ENCODE data around the gene DNMT3A. TPM values are rescaled to one million over a fixed set of nuclear protein-coding genes. Genes with fewer than 3 reads are reported as not detected.
"Not testable (repeated sequence)": the region's sequence is repeated elsewhere in the genome, so short reads cannot be mapped to it uniquely, and the experiment has no call there.

The DNMT3A gene
- total RNA-seq, 1 donor from 2014 or later = 43.8 TPM

- no peak for DNase-seq (ENCODE audit: low read depth in 2 of 2)
These were observed 54.8 kb downstream of the DNMT3A start for GRCh38 chr2:25286723-25287483.

- peak; percentile 56 to 79 for DNase-seq (ENCODE audit: low read depth in 2 of 2)
These were observed 55.7 kb downstream of the DNMT3A start for GRCh38 chr2:25286025-25286400.

DNA sequence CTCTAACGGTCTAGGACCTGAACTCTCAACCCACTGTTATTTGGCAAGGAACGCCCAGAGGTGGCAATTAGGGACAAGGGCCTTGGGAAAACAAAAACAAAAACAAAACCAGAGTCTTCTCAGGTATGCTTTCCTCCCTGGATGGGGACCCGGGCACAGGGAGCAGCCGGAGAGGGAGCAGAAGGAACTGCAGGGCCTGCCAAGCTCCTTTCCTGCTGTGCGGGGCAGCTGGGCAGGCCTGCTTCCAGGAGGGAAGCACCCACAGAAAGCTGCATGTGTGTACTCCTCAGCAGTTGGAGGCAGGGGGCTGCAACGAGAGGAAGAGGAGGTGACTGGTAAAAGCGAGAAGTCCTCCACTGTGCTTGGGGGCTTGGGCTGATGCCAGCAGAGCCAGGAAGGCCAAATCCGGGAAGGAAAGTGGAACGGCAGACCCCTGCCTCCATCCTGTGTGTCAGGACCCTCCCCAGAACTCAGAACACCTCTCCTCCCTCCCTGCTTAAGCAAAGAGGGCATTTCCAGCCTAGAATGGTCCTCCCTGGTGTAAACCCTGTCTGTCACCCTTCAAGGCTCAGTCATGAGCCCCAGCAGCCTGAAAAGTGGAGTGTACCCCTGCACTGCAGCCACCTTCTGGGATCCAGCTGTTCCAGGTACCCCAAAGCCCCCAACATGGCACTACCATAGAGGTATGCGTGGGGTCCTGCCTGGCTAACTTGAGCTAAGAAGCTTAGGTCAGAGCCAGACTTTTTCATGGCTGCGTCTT, 56.3 kb downstream of the DNMT3A start:
- no peak for DNase-seq (ENCODE audit: low read depth in 2 of 2)

GRCh38 chr2:25284756-25285155, 57.0 kb downstream of the DNMT3A start:
- DNase-seq (ENCODE audit: low read depth in 2 of 2) = no peak

GRCh38 chr2:25283921-25284320, 57.8 kb downstream of the DNMT3A start:
- DNase-seq (ENCODE audit: low read depth in 2 of 2) = no peak

DNA sequence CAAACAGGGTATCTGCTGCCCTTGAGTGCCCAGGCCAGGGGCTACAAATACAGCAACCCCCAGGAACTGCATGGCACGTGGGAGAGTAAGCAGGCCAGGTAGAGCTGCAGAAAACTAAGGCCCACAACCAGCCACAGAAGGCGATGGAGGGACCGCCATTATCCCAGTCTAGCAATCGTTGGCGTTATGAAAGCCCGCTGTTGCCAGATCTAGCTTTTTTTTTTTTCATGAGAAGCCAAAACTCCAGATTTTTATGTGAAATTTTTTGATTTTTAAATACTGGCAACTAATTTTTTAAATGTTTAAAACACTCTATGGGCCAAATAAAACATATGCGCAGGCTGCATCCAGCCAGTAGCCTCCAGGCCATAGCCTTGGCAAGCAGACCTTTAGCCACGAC, 59.8 kb downstream of the DNMT3A start:
- no peak for DNase-seq (ENCODE audit: low read depth in 2 of 2)

DNA sequence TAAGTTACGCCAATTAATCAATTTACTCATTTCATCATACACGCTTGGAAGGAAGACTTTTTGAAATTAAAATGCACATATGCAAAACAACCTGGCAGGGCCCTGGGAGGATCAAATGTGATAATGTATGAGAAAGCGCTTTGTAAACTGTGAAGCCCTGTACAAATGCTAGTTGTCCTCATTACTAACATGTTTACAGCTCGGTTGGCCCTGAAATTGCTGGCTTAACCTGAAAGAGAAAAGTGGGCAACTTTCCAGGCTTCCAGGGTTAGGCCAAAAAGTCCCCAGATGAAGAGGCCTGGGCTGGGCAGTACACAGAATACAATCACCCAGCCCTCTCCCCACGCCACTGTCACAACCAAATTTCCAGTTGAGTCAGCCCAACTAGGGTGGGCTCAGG, 60.2 kb downstream of the DNMT3A start:
- DNase-seq (ENCODE audit: low read depth in 2 of 2) = peak in 1 of 2 donors; percentile 60

GRCh38 chr2:25280051-25280687, 61.6 kb downstream of the DNMT3A start:
- no peak for DNase-seq (ENCODE audit: low read depth in 2 of 2)

- DNase-seq (ENCODE audit: low read depth in 2 of 2) = peak; percentile 18 to 56
These were observed 62.6 kb downstream of the DNMT3A start for GRCh38 chr2:25279091-25279651.

GRCh38 chr2:25276569-25277465, 64.9 kb downstream of the DNMT3A start:
- DNase-seq (ENCODE audit: low read depth in 2 of 2) = peak; percentile 47 to 82

- DNase-seq (ENCODE audit: low read depth in 2 of 2) = no peak
These were observed 66.2 kb downstream of the DNMT3A start for GRCh38 chr2:25275575-25275965.

- DNase-seq (ENCODE audit: low read depth in 2 of 2) = no peak
These were observed 66.7 kb downstream of the DNMT3A start for GRCh38 chr2:25274868-25275574.

GRCh38 chr2:25273985-25274535, 67.7 kb downstream of the DNMT3A start:
- DNase-seq (ENCODE audit: low read depth in 2 of 2) = no peak

DNA sequence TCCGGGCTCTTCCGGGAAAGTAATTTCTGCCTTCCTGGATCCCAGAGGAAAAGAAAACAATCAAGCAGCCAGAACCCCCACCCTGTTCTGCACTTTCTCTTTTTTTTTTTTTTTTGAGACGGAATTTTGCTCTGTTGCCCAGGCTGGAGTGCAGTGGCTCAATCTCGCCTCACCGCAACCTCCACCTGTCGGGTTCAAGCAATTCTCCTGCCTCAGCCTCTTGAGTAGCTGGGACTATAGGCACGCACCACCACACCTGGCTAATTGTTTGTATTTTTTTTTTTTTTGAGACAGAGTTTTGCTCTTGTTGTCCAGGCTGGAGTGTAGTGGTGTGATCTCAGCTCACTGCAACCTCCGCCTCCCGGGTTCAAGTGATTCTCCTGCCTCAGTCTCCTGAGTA, 69.0 kb downstream of the DNMT3A start:
- not testable (repeated sequence) for DNase-seq (ENCODE audit: low read depth in 2 of 2)

GRCh38 chr2:25270061-25270460, 71.7 kb downstream of the DNMT3A start:
- DNase-seq (ENCODE audit: low read depth in 2 of 2) = no peak

GRCh38 chr2:25269233-25269632, 72.5 kb downstream of the DNMT3A start:
- no peak for DNase-seq (ENCODE audit: low read depth in 2 of 2)

GRCh38 chr2:25268139-25268538, 73.6 kb downstream of the DNMT3A start:
- peak in 1 of 2 donors; percentile 26 for DNase-seq (ENCODE audit: low read depth in 2 of 2)

DNA sequence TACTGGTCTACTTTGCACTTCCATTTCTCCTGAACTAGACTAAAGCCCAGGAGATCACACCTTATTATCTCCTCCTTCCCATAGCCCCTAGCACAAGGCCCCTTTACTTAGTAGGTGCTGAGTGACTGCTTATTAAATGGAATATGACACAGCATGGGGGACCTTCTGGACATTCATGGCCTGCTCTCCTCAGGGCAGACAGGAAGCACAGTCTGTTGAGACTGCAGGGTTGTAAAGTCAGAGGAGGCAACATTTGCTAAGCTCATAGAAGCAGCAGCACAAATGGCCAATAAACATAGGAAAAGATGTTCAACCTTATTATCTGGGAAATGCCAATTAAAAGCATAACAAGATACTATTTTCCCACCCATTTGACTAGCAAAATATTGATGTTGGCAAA, 75.3 kb downstream of the DNMT3A start:
- no peak for DNase-seq (ENCODE audit: low read depth in 2 of 2)

DNA sequence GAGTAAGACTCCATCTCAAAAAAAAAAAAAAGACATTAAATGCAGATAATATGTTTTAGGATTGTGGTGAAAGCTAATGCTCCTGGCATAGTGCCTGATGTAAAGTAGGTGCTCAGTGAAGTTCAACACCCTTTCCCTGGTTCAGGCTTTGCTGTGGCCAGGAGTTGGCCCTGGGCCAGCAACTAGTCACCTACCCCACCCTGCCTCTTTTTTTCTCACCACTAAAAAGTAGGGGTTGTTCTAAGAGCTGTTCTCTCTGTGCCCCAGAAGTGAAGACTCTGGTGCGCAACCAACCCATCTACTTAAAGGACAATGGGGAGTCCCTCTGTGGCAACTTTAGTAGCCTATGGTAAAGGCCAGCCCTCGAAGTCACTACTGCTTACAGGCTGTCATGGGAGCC, 75.9 kb downstream of the DNMT3A start:
- no peak for DNase-seq (ENCODE audit: low read depth in 2 of 2)

GRCh38 chr2:25265001-25265400, 76.7 kb downstream of the DNMT3A start:
- no peak for DNase-seq (ENCODE audit: low read depth in 2 of 2)

Measured in lung microvascular endothelial cell (primary cell).